CD4-positive, alpha-beta memory T cell (primary cell): Measurements from ENCODE around the gene KRTCAP2. TPM values are rescaled to one million over a fixed set of nuclear protein-coding genes. Genes with fewer than 3 reads are reported as not detected.

Experiments
- CTCF ChIA-PET: fragments of 350-600 bp; sonication (Branson Sonifier 250); formaldehyde crosslinking; loops from one replicate; lab custom pipeline; 2021; ENCODE audit warnings: inconsistent platforms; ENCODE audit not compliant: partially characterized antibody; lab: Charles Lee
- POLR2A ChIA-PET: fragments of 350-600 bp; sonication (Branson Sonifier 250); formaldehyde crosslinking; loops from one replicate; lab custom pipeline; 2021; ENCODE audit not compliant: partially characterized antibody; lab: Charles Lee
- DNase-seq, 5 donors: peaks; one replicate each; pipeline versions ENCODE4 v3.0.0 to v3.0.0-alpha.2; 2020 to 2022; ENCODE audit warnings: mixed read lengths in 1 of 5
- H3K27ac ChIP-seq: one replicate; pipeline ENCODE4 v1.7.0; 2013; ENCODE audit warnings: low read depth, low read length
- H3K27me3 ChIP-seq: 2 replicates; pipeline ENCODE4 v1.7.0; 2013; ENCODE audit warnings: mild to moderate bottlenecking, low read length, moderate library complexity; ENCODE audit not compliant: insufficient read depth
- H3K36me3 ChIP-seq: 2 replicates; pipeline ENCODE4 v1.7.0; 2013; ENCODE audit warnings: mild to moderate bottlenecking, low read length, moderate library complexity; ENCODE audit not compliant: insufficient read depth
- H3K4me1 ChIP-seq: 2 replicates; pipeline ENCODE4 v1.7.0; 2013; ENCODE audit warnings: mild to moderate bottlenecking, low read length, moderate library complexity; ENCODE audit not compliant: insufficient read depth
- H3K4me3 ChIP-seq, 2 donors: one replicate each; pipeline ENCODE4 v1.7.0; 2013; ENCODE audit warnings: low read length in 2 of 2, mild to moderate bottlenecking in 1 of 2
- H3K9me3 ChIP-seq, 2 donors: one replicate each; pipeline ENCODE4 v1.7.0; 2013; ENCODE audit warnings: low read length in 2 of 2, control low read depth in 1 of 2; ENCODE audit not compliant: control insufficient read depth in 1 of 2
- H3K27ac Mint-ChIP-seq, 7 donors: one replicate each; pipeline ENCODE4 v1.8.0; 2020 to 2021; ENCODE audit warnings: mixed read lengths in 7 of 7, mild to moderate bottlenecking in 6 of 7, inconsistent platforms in 3 of 7, moderate library complexity in 3 of 7
- H3K27me3 Mint-ChIP-seq, 2 donors: one replicate each; pipeline ENCODE4 v1.8.0; 2020 to 2021; ENCODE audit warnings: mixed read lengths in 2 of 2
- H3K36me3 Mint-ChIP-seq, 2 donors: one replicate each; pipeline ENCODE4 v1.8.0; 2020 to 2021; ENCODE audit warnings: mixed read lengths in 2 of 2, inconsistent platforms in 1 of 2, mild to moderate bottlenecking in 1 of 2
- H3K4me1 Mint-ChIP-seq, 4 donors: one replicate each; pipeline ENCODE4 v1.8.0; 2020 to 2021; ENCODE audit warnings: mixed read lengths in 4 of 4, mild to moderate bottlenecking in 1 of 4
- H3K4me3 Mint-ChIP-seq, 8 donors: one replicate each; pipeline ENCODE4 v1.8.0; 2020 to 2021; ENCODE audit warnings: mixed read lengths in 8 of 8, mild to moderate bottlenecking in 7 of 8, moderate library complexity in 6 of 8, inconsistent platforms in 3 of 8
- H3K9me3 Mint-ChIP-seq, 8 donors: one replicate each; pipeline ENCODE4 v1.8.0; 2020 to 2021; ENCODE audit warnings: mixed read lengths in 8 of 8, mild to moderate bottlenecking in 5 of 8, inconsistent platforms in 3 of 8, moderate library complexity in 1 of 8
- intact Hi-C: fragments of 100-400 bp; cut with micrococcal nuclease; formaldehyde crosslinking; loops from one replicate; pipeline ENCODE4 v1.15.1; 2023
- polyA plus RNA-seq, 2 donors: library from polyadenylated mRNA; unstranded; fragments of 300-500 nt; fragmentation: Illumina TruSeq; gene quantifications; one replicate each; pipeline ENCODE4 v1.2.3, GENCODE V29; 2021
- total RNA-seq, 2 experiments: library from RNA; stranded (reverse); gene quantifications; one replicate each; pipeline ENCODE4 v1.2.3, GENCODE V29; 2021

KRTCAP2 gene
- total and polyA plus RNA-seq, 4 experiments from 2014 or later, result 173 to 488 (median 325) TPM

- H3K27me3 ChIP-seq, result no peaks in the 10 kb centered on the region
- intact Hi-C loops, result loop anchor here (10.0 kb wide), 1 partner anchor 147 kb away; the partner anchor contains the start of gene RUSC1
- H3K27me3 Mint-ChIP-seq, result no peaks in the 10 kb centered on the region
- ChIA-PET POLR2A (interaction anchor here (0.7 to 2.8 kb wide), 9 partner anchors 9 to 145 kb away, joined by 3 to 25 read pairs (median 4); no protein-coding TSS in a partner anchor), CTCF (interaction anchor here (0.5 to 9.9 kb wide), 13 partner anchors 9 to 412 kb away, joined by 3 to 145 read pairs (median 4); no protein-coding TSS in a partner anchor)
- no peaks in the 10 kb centered on the region for H3K9me3 ChIP-seq
- DNase-seq, result no peak
- H3K4me1 Mint-ChIP-seq, result peaks cover 24 to 47% (median 32%) of the 10 kb centered on the region in 4 donors
- H3K36me3 ChIP-seq, result peaks cover 23% of the 10 kb centered on the region
- no peak overlapping the region for H3K4me3 ChIP-seq
- H3K9me3 Mint-ChIP-seq, result no peaks in the 10 kb centered on the region
- H3K4me1 ChIP-seq, result peaks cover 39% of the 10 kb centered on the region
- H3K27ac ChIP-seq, result no peak overlapping the region
- H3K27ac Mint-ChIP-seq, result peak overlapping the region in 3 of 7 donors; percentile 8 to 79 (median 36)
- no peak overlapping the region for H3K4me3 Mint-ChIP-seq
- H3K36me3 Mint-ChIP-seq, result peaks cover 13 to 46% of the 10 kb centered on the region in 2 donors
These were observed 4.3 kb upstream of the KRTCAP2 start for GRCh38 chr1:155177192-155177917.

- Histone ChIP-seq H3K27me3 (no peaks in the 10 kb centered on the region), H3K9me3 (no peaks in the 10 kb centered on the region), H3K36me3 (peaks cover 23% of the 10 kb centered on the region), H3K27ac (no peak overlapping the region), H3K4me3 (no peak overlapping the region), H3K4me1 (peaks cover 46% of the 10 kb centered on the region)
- DNase-seq, result peak; percentile 76 to 81 (median 77)
- ChIA-PET CTCF (interaction anchor here (1.0 to 9.9 kb wide), 10 partner anchors 8 to 91 kb away, joined by 3 to 145 read pairs (median 10); partner anchors contain the start of gene THBS3), POLR2A (interaction anchor here (0.8 to 4.6 kb wide), 11 partner anchors 17 to 146 kb away, joined by 3 to 48 read pairs (median 5); partner anchors contain the start of gene SCAMP3)
- Mint-ChIP-seq H3K4me3 (peak overlapping the region in 7 of 8 donors; percentile 19 to 88 (median 48)), H3K27ac (peak overlapping the region; percentile 53 to 90 (median 80)), H3K9me3 (no peaks in the 10 kb centered on the region), H3K27me3 (no peaks in the 10 kb centered on the region), H3K36me3 (peaks cover 13 to 45% of the 10 kb centered on the region in 2 donors), H3K4me1 (peaks cover 29 to 55% (median 39%) of the 10 kb centered on the region in 4 donors)
- intact Hi-C loops, result loop anchor here (1.0 to 10.0 kb wide), 4 partner anchors 17 to 416 kb away; partner anchors contain the start of gene RUSC1
These were observed 3.5 kb upstream of the KRTCAP2 start for GRCh38 chr1:155176544-155177071.

DNA sequence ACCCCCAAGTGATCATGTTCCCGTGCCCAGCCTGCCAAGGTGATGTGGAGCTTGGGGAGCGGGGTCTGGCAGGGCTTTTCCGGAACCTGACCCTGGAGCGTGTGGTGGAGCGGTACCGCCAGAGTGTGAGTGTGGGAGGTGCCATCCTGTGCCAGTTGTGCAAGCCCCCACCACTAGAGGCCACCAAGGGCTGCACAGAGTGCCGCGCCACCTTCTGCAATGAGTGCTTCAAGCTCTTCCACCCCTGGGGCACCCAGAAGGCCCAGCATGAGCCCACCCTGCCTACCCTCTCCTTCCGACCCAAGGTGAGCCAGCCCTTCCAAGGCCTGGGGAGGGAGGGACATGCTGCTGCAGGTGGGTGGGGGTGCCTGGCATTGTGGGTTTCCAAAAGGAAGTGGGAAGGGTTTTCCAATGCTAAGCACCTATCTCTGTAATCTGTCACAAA is 2.8 kb upstream of the KRTCAP2 start:
- peaks cover 50% of the 10 kb centered on the region for H3K4me1 ChIP-seq
- H3K9me3 Mint-ChIP-seq, result no peaks in the 10 kb centered on the region
- intact Hi-C loops, result loop anchor here (1.0 to 10.0 kb wide), 4 partner anchors 17 to 416 kb away; partner anchors contain the start of gene RUSC1
- H3K4me3 ChIP-seq, result no peak overlapping the region
- peaks cover 29 to 55% (median 42%) of the 10 kb centered on the region in 4 donors for H3K4me1 Mint-ChIP-seq
- H3K27me3 ChIP-seq, result no peaks in the 10 kb centered on the region
- POLR2A ChIA-PET, result interaction anchor here (1.2 to 4.6 kb wide), 10 partner anchors 17 to 954 kb away, joined by 3 to 48 read pairs (median 6); partner anchors contain the start of genes ADAM15, SCAMP3, SLC50A1 and THBS3
- H3K9me3 ChIP-seq, result no peaks in the 10 kb centered on the region
- H3K36me3 Mint-ChIP-seq, result peaks cover 13 to 41% of the 10 kb centered on the region in 2 donors
- H3K27me3 Mint-ChIP-seq, result no peaks in the 10 kb centered on the region
- H3K27ac ChIP-seq, result no peak overlapping the region
- DNase-seq, result peak in 2 of 5 donors; percentile 13 to 45
- peaks cover 23% of the 10 kb centered on the region for H3K36me3 ChIP-seq
- CTCF ChIA-PET, result interaction anchor here (0.8 to 12.5 kb wide), 11 partner anchors 17 to 616 kb away, joined by 3 to 229 read pairs (median 7); partner anchors contain the start of genes SLC50A1 and THBS3
- H3K27ac Mint-ChIP-seq, result peak overlapping the region in 6 of 7 donors; percentile 53 to 90 (median 80)
- H3K4me3 Mint-ChIP-seq, result peak overlapping the region in 4 of 8 donors; percentile 26 to 88 (median 61)

DNA sequence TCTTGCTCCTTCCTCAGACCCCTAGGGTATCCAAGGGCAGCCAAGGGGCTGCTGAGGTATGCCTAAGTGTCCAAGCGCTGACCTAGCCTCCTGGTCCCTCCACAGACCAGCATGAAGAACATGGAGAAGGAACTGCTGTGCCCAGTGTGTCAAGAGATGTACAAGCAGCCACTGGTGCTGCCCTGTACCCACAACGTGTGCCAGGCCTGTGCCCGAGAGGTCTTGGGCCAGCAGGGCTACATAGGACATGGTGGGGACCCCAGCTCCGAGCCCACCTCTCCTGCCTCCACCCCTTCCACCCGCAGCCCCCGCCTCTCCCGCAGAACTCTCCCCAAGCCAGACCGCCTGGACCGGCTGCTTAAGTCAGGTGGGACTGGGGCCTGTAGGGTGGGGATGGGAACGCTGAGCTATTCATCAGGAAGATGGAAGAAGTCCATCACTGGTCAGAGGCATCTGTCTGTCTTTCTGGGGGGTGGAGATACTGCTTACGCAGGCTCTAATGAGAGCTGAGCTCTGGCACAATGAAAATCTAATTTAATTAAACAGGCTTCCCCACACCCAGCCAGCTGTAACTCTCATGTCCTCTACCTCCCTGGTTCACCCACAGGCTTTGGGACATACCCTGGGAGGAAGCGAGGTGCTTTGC is 2.3 kb upstream of the KRTCAP2 start:
- Histone ChIP-seq H3K4me1 (peaks cover 50% of the 10 kb centered on the region), H3K4me3 (no peak overlapping the region), H3K36me3 (peaks cover 24% of the 10 kb centered on the region), H3K27ac (no peak overlapping the region), H3K27me3 (no peaks in the 10 kb centered on the region), H3K9me3 (no peaks in the 10 kb centered on the region)
- intact Hi-C loops, result loop anchor here (10.0 kb wide), 1 partner anchor 149 kb away; the partner anchor contains the start of gene RUSC1
- ChIA-PET CTCF (interaction anchor here (0.8 to 12.5 kb wide), 15 partner anchors 18 to 616 kb away, joined by 3 to 229 read pairs (median 4); partner anchors contain the start of genes SLC50A1 and THBS3), POLR2A (interaction anchor here (0.5 to 4.6 kb wide), 13 partner anchors 18 to 954 kb away, joined by 3 to 48 read pairs (median 4); partner anchors contain the start of genes ADAM15, PBXIP1, SCAMP3 and SLC50A1)
- no peaks in the 10 kb centered on the region for H3K9me3 Mint-ChIP-seq
- peaks cover 15 to 42% of the 10 kb centered on the region in 2 donors for H3K36me3 Mint-ChIP-seq
- peak in 1 of 5 donors; percentile 35 for DNase-seq
- H3K4me3 Mint-ChIP-seq, result peak overlapping the region; percentile 25 to 99 (median 78)
- H3K27me3 Mint-ChIP-seq, result no peaks in the 10 kb centered on the region
- H3K4me1 Mint-ChIP-seq, result peaks cover 30 to 55% (median 42%) of the 10 kb centered on the region in 4 donors
- peak overlapping the region; percentile 75 to 99 (median 84) for H3K27ac Mint-ChIP-seq

- ChIA-PET CTCF (interaction anchor here (0.9 to 12.5 kb wide), 20 partner anchors 19 to 418 kb away, joined by 3 to 229 read pairs (median 4); partner anchors contain the start of genes DPM3, SLC50A1 and THBS3), POLR2A (interaction anchor here (0.5 to 4.6 kb wide), 20 partner anchors 19 to 953 kb away, joined by 3 to 48 read pairs (median 4); partner anchors contain the start of genes ADAM15, DPM3, MTX1 and PBXIP1)
- Mint-ChIP-seq H3K36me3 (peaks cover 18 to 40% of the 10 kb centered on the region in 2 donors), H3K4me3 (peak overlapping the region; percentile 96 to 100 (median 99)), H3K27me3 (no peaks in the 10 kb centered on the region), H3K4me1 (peaks cover 31 to 55% (median 44%) of the 10 kb centered on the region in 4 donors), H3K27ac (peak overlapping the region; percentile 94 to 100 (median 99)), H3K9me3 (no peaks in the 10 kb centered on the region)
- Histone ChIP-seq H3K36me3 (peaks cover 26% of the 10 kb centered on the region), H3K9me3 (no peaks in the 10 kb centered on the region), H3K27ac (peak overlapping the region; percentile 87), H3K27me3 (no peaks in the 10 kb centered on the region), H3K4me3 (peak overlapping the region; percentile 83 to 93), H3K4me1 (peaks cover 50% of the 10 kb centered on the region)
- DNase-seq, result peak; percentile 53 to 67 (median 56)
- intact Hi-C loops, result loop anchor here (5.0 to 10.0 kb wide), 3 partner anchors 33 to 150 kb away; partner anchors contain the start of genes MTX1, RUSC1 and THBS3
These were observed 1.5 kb upstream of the KRTCAP2 start for GRCh38 chr1:155174324-155175280.
